Activated CD4-positive, alpha-beta memory T cell treated with anti-CD3 and anti-CD28 coated beads, Interleukin-2, amount 10 ng/mL, durations not matched to agents 7 days and 5 days (primary cell): ENCODE results near the gene NUP50. TPM values are rescaled to one million over a fixed set of nuclear protein-coding genes. Genes with fewer than 3 reads are reported as not detected.
"Not testable (repeated sequence)": the region's sequence is repeated elsewhere in the genome, so short reads cannot be mapped to it uniquely, and the experiment has no call there.

Experiments
- CTCF ChIA-PET: fragments of 350-600 bp; sonication (Branson Sonifier 250); formaldehyde crosslinking; loops from one replicate; lab custom pipeline; 2021; ENCODE audit warnings: antibody characterized with exemption, inconsistent platforms; lab: Charles Lee
- POLR2A ChIA-PET: fragments of 350-600 bp; sonication (Branson Sonifier 250); formaldehyde crosslinking; loops from one replicate; lab custom pipeline; 2021; ENCODE audit warnings: antibody characterized with exemption; lab: Charles Lee
- DNase-seq: peaks from one replicate; pipeline ENCODE4 v3.0.0-alpha.2; 2020
- H3K27ac Mint-ChIP-seq: one replicate; pipeline ENCODE4 v1.8.0; 2021; ENCODE audit warnings: mild to moderate bottlenecking, mixed read lengths
- H3K27me3 Mint-ChIP-seq: one replicate; pipeline ENCODE4 v1.8.0; 2021; ENCODE audit warnings: mixed read lengths
- H3K36me3 Mint-ChIP-seq: one replicate; pipeline ENCODE4 v1.8.0; 2021; ENCODE audit warnings: low read depth, mixed read lengths
- H3K4me1 Mint-ChIP-seq: one replicate; pipeline ENCODE4 v1.8.0; 2021; ENCODE audit warnings: mixed read lengths
- H3K4me3 Mint-ChIP-seq: one replicate; pipeline ENCODE4 v1.8.0; 2021; ENCODE audit warnings: mild to moderate bottlenecking, mixed read lengths
- H3K9me3 Mint-ChIP-seq: one replicate; pipeline ENCODE4 v1.8.0; 2021; ENCODE audit warnings: mixed read lengths
- total RNA-seq, 2 experiments: library from RNA; stranded (reverse); gene quantifications; one replicate each; pipeline ENCODE4 v1.2.3, GENCODE V29; 2021

The NUP50 gene
- total RNA-seq, 2 experiments from 2014 or later = 160 to 167 TPM

GRCh38 chr22:45188779-45189178 is 25.1 kb downstream of the NUP50 start:
- Mint-ChIP-seq H3K27me3 (no peaks in the 10 kb centered on the region), H3K9me3 (no peaks in the 10 kb centered on the region), H3K27ac (no peak overlapping the region), H3K4me3 (no peak overlapping the region), H3K4me1 (peaks cover 23% of the 10 kb centered on the region), H3K36me3 (peaks cover 37% of the 10 kb centered on the region)
- ChIA-PET POLR2A (no interaction called here), CTCF (no interaction called here)
- no peak for DNase-seq

- H3K27me3 Mint-ChIP-seq = no peaks in the 10 kb centered on the region
- POLR2A ChIA-PET = no interaction called here
- peaks cover 17% of the 10 kb centered on the region for H3K4me1 Mint-ChIP-seq
- CTCF ChIA-PET = no interaction called here
- H3K36me3 Mint-ChIP-seq = peaks cover 21% of the 10 kb centered on the region
- H3K27ac Mint-ChIP-seq = no peak overlapping the region
- DNase-seq = no peak
- no peaks in the 10 kb centered on the region for H3K9me3 Mint-ChIP-seq
- H3K4me3 Mint-ChIP-seq = no peak overlapping the region
Measured at GRCh38 chr22:45190202-45190872, 26.6 kb downstream of the NUP50 start.

- CTCF ChIA-PET, H3K9me3 Mint-ChIP-seq, H3K27ac Mint-ChIP-seq, POLR2A ChIA-PET, DNase-seq, H3K27me3 Mint-ChIP-seq, H3K4me3 Mint-ChIP-seq, H3K4me1 Mint-ChIP-seq: not testable (repeated sequence)
- H3K36me3 Mint-ChIP-seq = peaks cover 11% of the 10 kb centered on the region
Measured at GRCh38 chr22:45191746-45192145, 28.0 kb downstream of the NUP50 start.

DNA sequence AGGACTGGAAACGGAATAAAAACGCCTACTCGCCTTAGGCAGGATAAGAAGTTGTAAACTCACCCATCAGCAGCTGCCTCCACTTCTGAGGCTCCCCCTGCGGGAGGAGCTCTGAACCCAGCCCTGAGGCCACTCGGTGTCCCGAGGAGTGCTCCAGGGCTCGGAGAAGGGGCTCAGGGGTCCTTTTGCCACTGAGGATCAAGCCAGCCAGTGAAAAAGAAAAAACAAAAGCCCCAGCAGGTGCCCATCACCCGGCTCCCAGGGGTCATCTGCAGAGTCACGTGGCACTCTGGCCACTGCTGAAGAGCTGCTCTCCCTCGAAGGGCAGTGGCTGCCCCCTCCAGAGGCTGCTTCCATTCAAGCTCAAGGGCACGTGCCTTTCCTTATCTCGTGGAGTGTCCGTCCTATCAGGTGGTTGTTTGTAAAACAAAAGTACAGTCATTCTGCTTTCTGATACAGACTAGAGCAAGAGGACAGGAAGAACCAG is 29.0 kb downstream of the NUP50 start:
- Mint-ChIP-seq H3K4me3 (no peak overlapping the region), H3K27ac (no peak overlapping the region), H3K4me1 (peaks cover 2% of the 10 kb centered on the region), H3K36me3 (peaks cover 6% of the 10 kb centered on the region), H3K27me3 (no peaks in the 10 kb centered on the region), H3K9me3 (no peaks in the 10 kb centered on the region)
- DNase-seq = no peak
- POLR2A ChIA-PET = no interaction called here
- CTCF ChIA-PET = no interaction called here

DNA sequence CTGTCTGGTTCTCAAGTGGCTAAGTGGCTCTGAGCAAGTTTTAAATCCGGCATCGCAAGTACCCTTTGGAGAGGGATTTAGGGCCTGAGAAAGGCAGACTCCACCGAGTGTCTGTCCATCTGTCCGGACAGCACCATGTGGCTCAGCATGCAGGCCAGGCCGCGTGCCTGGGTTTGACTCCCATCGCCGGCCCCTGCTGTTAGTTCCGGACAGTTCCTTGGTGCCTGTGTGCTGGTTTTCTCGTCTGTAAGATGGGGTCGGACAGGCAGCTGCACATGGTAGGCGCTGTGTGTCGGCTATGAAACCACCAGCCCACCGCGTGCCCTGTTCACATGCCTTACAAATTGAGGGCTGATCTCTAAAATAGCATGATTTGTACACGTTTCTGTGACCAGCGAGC is 31.0 kb downstream of the NUP50 start:
- H3K36me3 Mint-ChIP-seq = no peaks in the 10 kb centered on the region
- no peak overlapping the region for H3K27ac Mint-ChIP-seq
- no peak overlapping the region for H3K4me3 Mint-ChIP-seq
- H3K4me1 Mint-ChIP-seq = no peaks in the 10 kb centered on the region
- no peak for DNase-seq
- H3K9me3 Mint-ChIP-seq = no peaks in the 10 kb centered on the region
- CTCF ChIA-PET = no interaction called here
- POLR2A ChIA-PET = no interaction called here
- H3K27me3 Mint-ChIP-seq = no peaks in the 10 kb centered on the region

- no peak for DNase-seq
- CTCF ChIA-PET = no interaction called here
- no peaks in the 10 kb centered on the region for H3K9me3 Mint-ChIP-seq
Measured at GRCh38 chr22:45195616-45196015, 31.9 kb downstream of the NUP50 start.

GRCh38 chr22:45196308-45196707 is 32.6 kb downstream of the NUP50 start:
- Mint-ChIP-seq H3K4me3 (no peak overlapping the region), H3K4me1 (no peaks in the 10 kb centered on the region), H3K36me3 (no peaks in the 10 kb centered on the region), H3K27ac (no peak overlapping the region), H3K27me3 (no peaks in the 10 kb centered on the region), H3K9me3 (no peaks in the 10 kb centered on the region)
- ChIA-PET CTCF (no interaction called here), POLR2A (no interaction called here)
- no peak for DNase-seq

More at GRCh38 chr22:45195616-45196015, 31.9 kb downstream of the NUP50 start:
- no peak overlapping the region for H3K27ac Mint-ChIP-seq
- POLR2A ChIA-PET = no interaction called here
- H3K4me1 Mint-ChIP-seq = no peaks in the 10 kb centered on the region
- H3K36me3 Mint-ChIP-seq = no peaks in the 10 kb centered on the region
- no peak overlapping the region for H3K4me3 Mint-ChIP-seq
- H3K27me3 Mint-ChIP-seq = no peaks in the 10 kb centered on the region

- no peaks in the 10 kb centered on the region for H3K4me1 Mint-ChIP-seq
- H3K27ac Mint-ChIP-seq = no peak overlapping the region
- no peak overlapping the region for H3K4me3 Mint-ChIP-seq
- H3K36me3 Mint-ChIP-seq = no peaks in the 10 kb centered on the region
- H3K27me3 Mint-ChIP-seq = no peaks in the 10 kb centered on the region
- ChIA-PET CTCF (interaction anchor here (0.8 kb wide), 1 partner anchor 11 kb away, joined by 3 read pairs; no protein-coding TSS in a partner anchor), POLR2A (no interaction called here)
- no peak for DNase-seq
- no peaks in the 10 kb centered on the region for H3K9me3 Mint-ChIP-seq
Measured at GRCh38 chr22:45196926-45197605, 33.3 kb downstream of the NUP50 start.

DNA sequence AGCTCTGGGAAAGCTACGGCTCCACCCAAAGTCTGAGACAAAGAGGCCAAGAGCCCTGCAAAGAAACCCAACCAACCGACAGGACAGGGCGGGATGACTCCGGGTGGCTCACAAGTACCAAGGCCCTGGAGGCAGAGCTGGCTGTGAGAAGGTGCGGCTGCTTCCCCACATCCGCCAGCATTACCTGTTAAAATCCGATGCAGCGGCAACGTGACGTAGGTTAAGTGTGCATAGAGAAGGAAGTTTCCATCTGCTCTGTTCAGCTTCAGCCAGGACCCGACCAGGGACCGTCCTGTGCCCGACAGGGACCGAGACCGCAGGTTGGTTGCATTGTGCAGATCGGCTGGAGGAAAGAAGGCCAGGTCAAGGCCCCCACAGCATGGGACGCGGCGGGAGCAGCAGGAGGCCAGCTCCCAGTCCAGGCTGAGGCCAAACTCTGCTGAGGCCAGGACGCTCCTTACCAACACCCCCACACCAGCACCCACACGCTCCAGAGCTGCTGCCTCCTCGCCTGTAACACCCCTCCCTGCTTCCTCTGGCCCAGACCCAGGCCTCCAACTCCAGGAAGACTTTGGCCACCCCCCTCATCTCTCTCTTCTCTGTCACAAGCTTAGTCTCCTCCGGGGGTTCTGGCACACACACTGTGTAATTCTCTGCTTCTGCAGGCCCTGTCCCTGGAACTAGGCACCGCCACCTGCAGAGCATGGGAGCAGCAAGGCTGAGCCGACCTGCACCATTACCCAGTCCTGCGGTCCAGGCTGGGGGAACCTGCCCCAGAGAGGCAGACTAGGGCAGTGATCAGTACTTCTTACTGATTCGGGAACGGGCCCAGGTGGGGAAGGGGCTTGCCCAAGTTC is 34.1 kb downstream of the NUP50 start:
- Mint-ChIP-seq H3K36me3 (no peaks in the 10 kb centered on the region), H3K4me3 (no peak overlapping the region), H3K4me1 (no peaks in the 10 kb centered on the region), H3K9me3 (no peaks in the 10 kb centered on the region), H3K27me3 (no peaks in the 10 kb centered on the region), H3K27ac (no peak overlapping the region)
- ChIA-PET CTCF (interaction anchor here (0.8 kb wide), 1 partner anchor 11 kb away, joined by 3 read pairs; no protein-coding TSS in a partner anchor), POLR2A (no interaction called here)
- DNase-seq = no peak

DNA sequence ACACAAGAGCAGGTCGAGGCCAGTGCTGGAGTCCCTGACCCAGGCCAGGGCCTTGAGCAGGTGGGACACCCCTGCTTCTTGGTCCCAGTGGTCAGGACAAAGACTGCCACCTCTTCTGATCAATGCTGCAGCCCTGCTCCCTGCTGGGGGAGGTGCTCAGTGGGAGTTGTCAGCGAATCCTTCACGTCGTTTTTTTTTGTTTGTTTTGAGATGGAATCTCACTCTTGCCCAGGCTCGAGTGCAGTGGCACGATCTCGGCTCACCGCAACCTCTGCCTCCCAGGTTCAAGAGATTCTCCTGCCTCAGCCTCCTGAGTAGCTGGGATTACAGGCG is 34.7 kb downstream of the NUP50 start:
- CTCF ChIA-PET = no interaction called here
- no peak overlapping the region for H3K27ac Mint-ChIP-seq
- H3K27me3 Mint-ChIP-seq = no peaks in the 10 kb centered on the region

GRCh38 chr22:45199723-45200122 is 36.0 kb downstream of the NUP50 start:
- no peaks in the 10 kb centered on the region for H3K27me3 Mint-ChIP-seq
- no peak for DNase-seq
- H3K4me1 Mint-ChIP-seq = no peaks in the 10 kb centered on the region
- ChIA-PET POLR2A (no interaction called here), CTCF (no interaction called here)
- no peaks in the 10 kb centered on the region for H3K36me3 Mint-ChIP-seq
- H3K9me3 Mint-ChIP-seq = no peaks in the 10 kb centered on the region
- no peak overlapping the region for H3K4me3 Mint-ChIP-seq
- H3K27ac Mint-ChIP-seq = no peak overlapping the region

More for the DNA sequence above, 34.7 kb downstream of the NUP50 start:
- Mint-ChIP-seq H3K9me3 (no peaks in the 10 kb centered on the region), H3K36me3 (no peaks in the 10 kb centered on the region), H3K4me1 (no peaks in the 10 kb centered on the region), H3K4me3 (no peak overlapping the region)
- POLR2A ChIA-PET = no interaction called here
- DNase-seq = no peak

DNA sequence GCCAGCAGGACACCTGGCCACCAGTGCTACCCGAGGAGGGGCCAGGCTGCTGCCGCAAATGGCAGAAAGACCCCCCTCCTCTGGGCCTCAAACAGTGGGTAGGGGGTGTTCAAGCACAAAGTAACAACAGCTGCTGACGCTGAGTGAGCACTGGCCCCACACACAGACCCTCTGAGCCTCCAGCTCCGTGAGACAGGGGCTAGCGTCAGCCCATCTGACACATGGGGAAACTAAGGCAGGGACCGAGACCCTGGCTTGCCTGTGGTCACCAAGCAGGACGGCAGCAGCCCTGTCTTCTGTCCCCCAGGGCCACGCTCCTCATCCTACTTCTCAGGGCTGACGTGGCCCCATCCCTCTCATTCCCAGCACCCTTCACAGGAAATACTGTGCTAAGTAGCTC is 36.5 kb downstream of the NUP50 start:
- Mint-ChIP-seq H3K4me1 (no peaks in the 10 kb centered on the region), H3K36me3 (no peaks in the 10 kb centered on the region), H3K9me3 (no peaks in the 10 kb centered on the region), H3K4me3 (no peak overlapping the region), H3K27ac (no peak overlapping the region), H3K27me3 (no peaks in the 10 kb centered on the region)
- CTCF ChIA-PET = no interaction called here
- POLR2A ChIA-PET = no interaction called here
- no peak for DNase-seq

GRCh38 chr22:45200860-45201511 is 37.3 kb downstream of the NUP50 start:
- Mint-ChIP-seq H3K36me3 (no peaks in the 10 kb centered on the region), H3K4me1 (no peaks in the 10 kb centered on the region), H3K27ac (no peak overlapping the region), H3K27me3 (no peaks in the 10 kb centered on the region), H3K9me3 (no peaks in the 10 kb centered on the region), H3K4me3 (no peak overlapping the region)
- ChIA-PET POLR2A (no interaction called here), CTCF (no interaction called here)
- DNase-seq = no peak
